K562 (cell line): ENCODE measurements around the gene PM20D1. TPM values are rescaled to one million over a fixed set of nuclear protein-coding genes. Genes with fewer than 3 reads are reported as not detected.

Experiments
- ATAC-seq: fragments of 200-7000 bp; cut with Tn5 transposase; 3 replicates; pipeline ENCODE4 v1.9.1; 2020; ENCODE audit warnings: moderate library complexity
- BruUV-seq: library from RNA; stranded (reverse); fragments of 400-500 nt; replicated peaks from 2 replicates; lab custom pipeline; 2021; lab: Mats Ljungman, UMichigan
- CTCF ChIA-PET: fragments of 300-600 bp; formaldehyde crosslinking; extraction: SDS; loops from one replicate; lab custom pipeline; 2021; ENCODE audit warnings: low intra/inter-chr PET ratio; lab: Yijun Ruan, JAX
- POLR2A ChIA-PET: fragments of 300-600, 350-650 bp; sonication (Branson Sonifier 250); formaldehyde crosslinking; extraction: SDS; loops from one replicate; lab custom pipeline; 2021; ENCODE audit warnings: antibody characterized with exemption, inconsistent platforms; lab: Yijun Ruan, JAX
- DNase-seq, 4 experiments: peaks; one replicate each; pipeline versions ENCODE4 v3.0.0 to v3.0.0-alpha.2; 2011 to 2018; ENCODE audit warnings: low spot score in 3 of 4, mixed read lengths in 3 of 4; ENCODE audit errors: extremely low read depth in 1 of 4
- FAIRE-seq: peaks from 2 replicates; lab custom pipeline; 2011; peaks lifted over from hg19 to GRCh38; lab: Jason Lieb, UNC
- H2AFZ ChIP-seq: 2 replicates; pipeline ENCODE4 v1.6.0; 2011; ENCODE audit warnings: low read depth, low read length, control low read depth, inconsistent platforms
- H3K27ac ChIP-seq: fragments of 200-600 bp; 3 replicates; pipeline ENCODE4 v1.8.0; 2011; ENCODE audit warnings: low read depth, mild to moderate bottlenecking, control low read depth, inconsistent platforms, low read length, moderate library complexity, mixed read lengths; ENCODE audit errors: extremely low read depth
- H3K27me3 ChIP-seq, 2 experiments: fragments of 300-600 bp in 1 of 2; 2 replicates in 1 of 2; 3 replicates in 1 of 2; pipeline versions ENCODE4 v1.6.0 to v1.8.0; 2011; ENCODE audit warnings: inconsistent platforms in 2 of 2, low read length in 2 of 2, mild to moderate bottlenecking in 1 of 2, mixed read lengths in 1 of 2, moderate library complexity in 1 of 2; ENCODE audit not compliant: control insufficient read depth in 2 of 2, insufficient read depth in 2 of 2
- H3K36me3 ChIP-seq: fragments of 300-600 bp; 3 replicates; pipeline ENCODE4 v1.8.0; 2011; ENCODE audit warnings: mild to moderate bottlenecking, low read length, inconsistent platforms; ENCODE audit not compliant: control insufficient read depth, insufficient read depth
- H3K4me1 ChIP-seq, 2 experiments: fragments of 200-600 bp in 1 of 2; replicated peaks in 1 of 2; 2 replicates in 1 of 2; 3 replicates in 1 of 2; pipeline versions ENCODE4 v1.5.1 to v1.8.0; 2011; ENCODE audit warnings: inconsistent platforms in 2 of 2, low read length in 2 of 2, mild to moderate bottlenecking in 1 of 2, mixed read lengths in 1 of 2, moderate library complexity in 1 of 2; ENCODE audit not compliant: control insufficient read depth in 2 of 2, insufficient read depth in 2 of 2
- H3K4me2 ChIP-seq: 2 replicates; pipeline ENCODE4 v1.6.1; 2011; ENCODE audit warnings: low read length, control low read depth, inconsistent platforms, mixed read lengths; ENCODE audit not compliant: insufficient read depth
- H3K4me3 ChIP-seq: fragments of 200-600 bp; sonication (generic), shearing (Covaris generic); 2 replicates; pipeline ENCODE4 v1.5.1; 2016; ENCODE audit warnings: control low read depth, inconsistent platforms
- H3K79me2 ChIP-seq: fragments of 200-600 bp; 3 replicates; pipeline ENCODE4 v1.8.0; 2011; ENCODE audit warnings: low read length, inconsistent platforms; ENCODE audit not compliant: control insufficient read depth, insufficient read depth
- H3K9ac ChIP-seq, 2 experiments: 2 replicates each; pipeline versions ENCODE4 v1.6.0 to v1.6.1; 2011; ENCODE audit warnings: low read depth in 2 of 2, low read length in 2 of 2, control low read depth in 1 of 2, inconsistent platforms in 1 of 2, mild to moderate bottlenecking in 1 of 2, mixed read lengths in 1 of 2; ENCODE audit not compliant: insufficient read depth in 1 of 2
- H3K9me1 ChIP-seq: one replicate; pipeline ENCODE4 v1.6.0; 2011; ENCODE audit warnings: inconsistent platforms, mild to moderate bottlenecking, low read length, moderate library complexity; ENCODE audit not compliant: control insufficient read depth, insufficient read depth
- H3K9me3 ChIP-seq: replicated peaks from 2 replicates; pipeline ENCODE4 v1.5.1; 2011; ENCODE audit warnings: low read depth, low read length, inconsistent platforms; ENCODE audit not compliant: control insufficient read depth, insufficient read depth
- H4K20me1 ChIP-seq: replicated peaks from 2 replicates; pipeline ENCODE4 v1.6.1; 2011; ENCODE audit warnings: low read length, inconsistent platforms, mixed read lengths; ENCODE audit not compliant: control insufficient read depth, insufficient read depth
- HMG20A ChIP-seq: fragments of 450-650 bp; formaldehyde crosslinking; conservative IDR thresholded peaks from 2 replicates; pipeline ENCODE4 v1.4.0; 2020; ENCODE audit warnings: mild to moderate bottlenecking, mixed read lengths
- IRF2 ChIP-seq: sonication (generic); formaldehyde crosslinking; IDR thresholded peaks from 2 replicates; pipeline ENCODE4 v1.8.1; 2022; ENCODE audit warnings: mild to moderate bottlenecking, missing genetic modification reagents
- KHSRP ChIP-seq: fragments of 450-650 bp; IDR thresholded peaks from 2 replicates; pipeline ENCODE4 v1.6.1; 2017
- L3MBTL2 ChIP-seq: fragments of 450-650 bp; IDR thresholded peaks from 2 replicates; pipeline ENCODE4 v1.6.1; 2016; ENCODE audit warnings: mild to moderate bottlenecking, moderate library complexity
- PHB2 ChIP-seq: fragments of 450-650 bp; IDR thresholded peaks from 2 replicates; pipeline ENCODE4 v1.6.1; 2017; ENCODE audit warnings: low read depth
- PPARD ChIP-seq: fragments of 250-450 bp; sonication (Bioruptor Pico); IDR thresholded peaks from 2 replicates; pipeline ENCODE4 v1.8.0; 2022; ENCODE audit warnings: inconsistent platforms, mild to moderate bottlenecking, moderate library complexity
- ZBTB8A ChIP-seq: fragments of 450-650 bp; IDR thresholded peaks from 2 replicates; pipeline ENCODE4 v1.6.1; 2018; ENCODE audit warnings: mild to moderate bottlenecking, moderate library complexity; ENCODE audit not compliant: partially characterized antibody
- WGBS: fragments of 100-300 bp; shearing (Covaris generic); methylation state at CpG from one replicate; pipeline ENCODE4 v1.1.6; 2016; ENCODE audit warnings: low coverage, mixed read lengths; ENCODE audit not compliant: insufficient coverage; ENCODE audit errors: missing lambda C conversion rate; 5-methylcytosine and 5-hydroxymethylcytosine counted together
- in situ Hi-C: fragments of 300-500 bp; cut with MboI; formaldehyde crosslinking; loops from 4 replicates; pipeline ENCODE4 v1.15.0; 2018; ENCODE audit warnings: inconsistent platforms, mixed read lengths
- intact Hi-C: fragments of 100-400 bp; cut with micrococcal nuclease; formaldehyde crosslinking; loops from 2 replicates; pipeline ENCODE4 v1.14.2; 2022
- polyA plus RNA-seq, 8 experiments: library from polyadenylated mRNA; depleted of rRNA in 4 of 8; stranded (reverse) in 5 of 8; unstranded in 3 of 8; fragments of >200 nt; fragmentation: Nextera tagmentation in 2 of 8; fragmentation: Illumina TruSeq in 1 of 8; extraction: Ambion mirVana in 2 of 8; extraction: Trizol in 1 of 8; gene quantifications; 2 replicates each; pipeline versions ENCODE4 v1.2.1 to v1.2.3, GENCODE V29; 2011 to 2014; ENCODE audit warnings: inconsistent platforms in 1 of 8, missing spikeins in 1 of 8
- total RNA-seq, 7 experiments: library from RNA; depleted of rRNA in 6 of 7; stranded (reverse); fragments of >200 nt in 6 of 7; fragmentation: Illumina TruSeq in 2 of 7; extraction: Trizol in 2 of 7; gene quantifications; 2 replicates each; pipeline versions ENCODE4 v1.2.1 to v1.2.3, GENCODE V29; 2011 to 2021; ENCODE audit warnings: low replicate concordance in 1 of 7
- TF ChIP-seq, protein P1 (sequence below): sonication (generic); formaldehyde crosslinking; IDR thresholded peaks from 2 replicates; pipeline ENCODE4 v1.9.0; 2022; ENCODE audit warnings: mild to moderate bottlenecking, missing genetic modification reagents

The PM20D1 gene
- total and polyA plus RNA-seq, 9 of the 15 experiments (the other 6 are each of a cell fraction or from before 2014, with no cell fraction given) = not detected

DNA sequence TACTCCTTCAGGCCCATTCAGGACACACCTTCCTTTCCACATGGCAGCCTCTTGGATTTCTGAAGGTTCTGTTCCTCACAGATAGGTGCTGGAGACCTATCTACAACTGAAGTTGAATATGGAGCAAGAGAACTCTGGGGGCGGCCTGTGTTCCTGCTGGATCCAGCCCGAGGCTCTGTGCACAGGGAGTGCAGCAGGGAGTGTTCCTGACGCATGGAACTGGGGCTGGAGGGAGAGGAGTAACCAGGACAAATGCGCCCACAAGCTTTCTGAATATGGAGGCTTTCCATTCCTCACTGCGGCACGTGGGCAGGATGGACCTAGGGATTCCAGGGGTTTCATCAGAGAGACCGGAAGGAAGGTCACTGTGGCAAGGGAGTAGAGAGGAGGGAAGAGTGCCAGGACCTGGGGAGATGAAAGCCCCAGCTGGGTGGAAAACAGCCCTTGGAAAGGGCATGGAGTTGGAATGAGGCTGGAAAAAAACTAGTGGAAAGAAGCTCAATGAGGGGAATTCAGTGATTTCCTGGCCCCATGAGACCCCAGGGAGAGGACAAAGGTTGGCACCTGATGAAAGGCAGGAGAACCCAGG, 12.5 kb downstream of the PM20D1 start:
- H3K4me3 ChIP-seq = no peak overlapping the region
- no peak for ATAC-seq
- no peaks in the 10 kb centered on the region for H3K79me2 ChIP-seq
- H3K9ac ChIP-seq = no peak overlapping the region
- no peak for FAIRE-seq
- CTCF ChIA-PET = no interaction called here
- H2AFZ ChIP-seq = no peak overlapping the region
- H3K27ac ChIP-seq = no peak overlapping the region
- peaks cover 12 to 20% of the 10 kb centered on the region in 2 experiments; a peak in 4 of 5 replicates for H3K27me3 ChIP-seq
- no peaks in the 10 kb centered on the region for H3K9me3 ChIP-seq
- TF ChIP-seq L3MBTL2 = no peak
- TF ChIP-seq ZBTB8A = no peak
- no peak for TF ChIP-seq KHSRP
- no peak for TF ChIP-seq PPARD (CRISPR knock-in tag)
- no peak for TF ChIP-seq PHB2
- TF ChIP-seq HMG20A (CRISPR knock-in tag) = no peak
- TF ChIP-seq IRF2 (CRISPR knock-in tag) = no peak
- TF ChIP-seq, protein P1, sequence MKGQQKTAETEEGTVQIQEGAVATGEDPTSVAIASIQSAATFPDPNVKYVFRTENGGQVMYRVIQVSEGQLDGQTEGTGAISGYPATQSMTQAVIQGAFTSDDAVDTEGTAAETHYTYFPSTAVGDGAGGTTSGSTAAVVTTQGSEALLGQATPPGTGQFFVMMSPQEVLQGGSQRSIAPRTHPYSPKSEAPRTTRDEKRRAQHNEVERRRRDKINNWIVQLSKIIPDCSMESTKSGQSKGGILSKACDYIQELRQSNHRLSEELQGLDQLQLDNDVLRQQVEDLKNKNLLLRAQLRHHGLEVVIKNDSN (CRISPR knock-in tag) = 0 out of 2 replicates have a peak, but pooled peaks have one; percentile 8
- TF ChIP-seq, all 486 proteins: peak for 1
- Histone ChIP-seq H3K4me1 (no peaks in the 10 kb centered on the region; a peak in 3 of 5 replicates), H3K4me2 (no peak overlapping the region), H3K36me3 (no peaks in the 10 kb centered on the region), H3K9me1 (no peaks in the 10 kb centered on the region), H4K20me1 (no peaks in the 10 kb centered on the region)
- POLR2A ChIA-PET = interaction anchor here (0.6 to 1.7 kb wide), 6 partner anchors 12 to 852 kb away, joined by 3 to 4 read pairs (median 3); no protein-coding TSS in a partner anchor
- DNase-seq = no peak
- WGBS = 13% methylated on average over 7 of the region's 7 CpGs
- intact Hi-C loops (no loop called here), in situ Hi-C loops (no loop called here)
- BruUV-seq = no TSS peak
